Natural killer cell (primary cell): ENCODE data around the gene SUMF1. TPM values are rescaled to one million over a fixed set of nuclear protein-coding genes. Genes with fewer than 3 reads are reported as not detected.

Experiments
- ATAC-seq, 3 donors: fragments of 150-1000 bp in 2 of 3; fragments of 200-7000 bp in 1 of 3; cut with Tn5 transposase; 1 replicate in 1 of 3; 2 replicates in 2 of 3; pipeline ENCODE4 v1.10.0; 2021; ENCODE audit warnings: mild to moderate bottlenecking in 2 of 3, moderate library complexity in 2 of 3
- DNase-seq, 2 donors: peaks; one replicate each; pipeline versions ENCODE4 v3.0.0 to v3.0.0-alpha.2; 2013 to 2021; ENCODE audit warnings: mixed read lengths in 1 of 2
- H3K27ac ChIP-seq: one replicate; pipeline ENCODE4 v1.5.1; 2013; ENCODE audit warnings: mild to moderate bottlenecking, low read length
- H3K27me3 ChIP-seq: one replicate; pipeline ENCODE4 v1.6.1; 2013; ENCODE audit warnings: low read length; ENCODE audit not compliant: control insufficient read depth, insufficient read depth
- H3K36me3 ChIP-seq: one replicate; pipeline ENCODE4 v1.6.1; 2013; ENCODE audit warnings: low read length; ENCODE audit not compliant: control insufficient read depth, insufficient read depth
- H3K4me1 ChIP-seq: one replicate; pipeline ENCODE4 v1.6.1; 2013; ENCODE audit warnings: low read length; ENCODE audit not compliant: control insufficient read depth, insufficient read depth
- H3K4me3 ChIP-seq: one replicate; pipeline ENCODE4 v1.5.1; 2013; ENCODE audit warnings: low read length
- H3K9me3 ChIP-seq: one replicate; pipeline ENCODE4 v1.6.1; 2013; ENCODE audit warnings: low read length; ENCODE audit not compliant: control insufficient read depth, insufficient read depth
- H3K27ac Mint-ChIP-seq, 2 donors: one replicate each; pipeline ENCODE4 v1.8.0; 2022; ENCODE audit warnings: mild to moderate bottlenecking in 2 of 2, mixed read lengths in 2 of 2, moderate library complexity in 1 of 2
- H3K27me3 Mint-ChIP-seq, 2 donors: one replicate each; pipeline ENCODE4 v1.8.0; 2022; ENCODE audit warnings: low read depth in 2 of 2, mixed read lengths in 2 of 2
- H3K36me3 Mint-ChIP-seq: one replicate; pipeline ENCODE4 v1.8.0; 2022; ENCODE audit warnings: mixed read lengths
- H3K4me1 Mint-ChIP-seq, 2 donors: one replicate each; pipeline ENCODE4 v1.8.0; 2022; ENCODE audit warnings: mixed read lengths in 2 of 2
- H3K4me3 Mint-ChIP-seq: one replicate; pipeline ENCODE4 v1.8.0; 2022; ENCODE audit warnings: mild to moderate bottlenecking, moderate library complexity, mixed read lengths
- H3K9me3 Mint-ChIP-seq, 2 donors: one replicate each; pipeline ENCODE4 v1.8.0; 2022; ENCODE audit warnings: mixed read lengths in 2 of 2
- CTCF ChIP-seq: fragments of 200-600 bp; IDR thresholded peaks from one replicate; pipeline ENCODE4 v1.8.0; 2022; ENCODE audit warnings: antibody characterized with exemption
- WGBS: methylation state at CpG from one replicate; pipeline ENCODE4 v1.1.7; 2013; ENCODE audit warnings: missing lambda C conversion rate; ENCODE audit not compliant: insufficient coverage; 5-methylcytosine and 5-hydroxymethylcytosine counted together
- intact Hi-C: fragments of 100-400 bp; cut with micrococcal nuclease; formaldehyde crosslinking; loops from one replicate; pipeline ENCODE4 v1.14.2; 2022
- total RNA-seq, 4 donors: library from RNA; stranded (reverse); fragments of 120-200 nt in 1 of 4; gene quantifications; one replicate each; pipeline versions ENCODE4 v1.2.3 to v1.2.4, GENCODE V29; 2013 to 2022

SUMF1 gene
- total RNA-seq, 3 donors from 2014 or later (not counting 1 experiment from before 2014, with no cell fraction given), result 16.3 to 19.8 (median 19.3) TPM

- Histone ChIP-seq H3K4me1 (no peaks in the 10 kb centered on the region), H3K27ac (no peak overlapping the region), H3K4me3 (no peak overlapping the region), H3K27me3 (no peaks in the 10 kb centered on the region), H3K36me3 (peaks cover 27% of the 10 kb centered on the region), H3K9me3 (no peaks in the 10 kb centered on the region)
- H3K4me3 Mint-ChIP-seq, result no peak overlapping the region
- no peaks in the 10 kb centered on the region for H3K9me3 Mint-ChIP-seq
- intact Hi-C loops, result no loop called here
- H3K27ac Mint-ChIP-seq, result no peak overlapping the region
- TF ChIP-seq CTCF, result no peak
- H3K36me3 Mint-ChIP-seq, result peaks cover 5% of the 10 kb centered on the region
- H3K27me3 Mint-ChIP-seq, result no peaks in the 10 kb centered on the region
- 93% methylated on average over 3 of the region's 5 CpGs for WGBS
- ATAC-seq (no peak), DNase-seq (no peak)
- no peaks in the 10 kb centered on the region for H3K4me1 Mint-ChIP-seq
Observed at GRCh38 chr3:4449043-4449805, 17.8 kb downstream of the SUMF1 start.

- H3K27me3 Mint-ChIP-seq, result no peaks in the 10 kb centered on the region
- H3K36me3 ChIP-seq, result peaks cover 27% of the 10 kb centered on the region
- no peak for TF ChIP-seq CTCF
Observed at GRCh38 chr3:4448187-4448586, 18.9 kb downstream of the SUMF1 start.

GRCh38 chr3:4447295-4447999, 19.6 kb downstream of the SUMF1 start:
- peaks cover 12% of the 10 kb centered on the region for H3K36me3 Mint-ChIP-seq

More at GRCh38 chr3:4448187-4448586, 18.9 kb downstream of the SUMF1 start:
- Histone ChIP-seq H3K27ac (no peak overlapping the region), H3K4me1 (no peaks in the 10 kb centered on the region), H3K9me3 (no peaks in the 10 kb centered on the region), H3K4me3 (no peak overlapping the region), H3K27me3 (no peaks in the 10 kb centered on the region)
- Mint-ChIP-seq H3K36me3 (peaks cover 9% of the 10 kb centered on the region), H3K27ac (no peak overlapping the region), H3K4me1 (no peaks in the 10 kb centered on the region), H3K9me3 (no peaks in the 10 kb centered on the region), H3K4me3 (no peak overlapping the region)
- ATAC-seq (no peak), DNase-seq (no peak)
- WGBS, result 95% methylated on average over 6 of the region's 6 CpGs
- intact Hi-C loops, result no loop called here

More at GRCh38 chr3:4447295-4447999, 19.6 kb downstream of the SUMF1 start:
- Histone ChIP-seq H3K9me3 (no peaks in the 10 kb centered on the region), H3K36me3 (peaks cover 26% of the 10 kb centered on the region), H3K27ac (no peak overlapping the region), H3K27me3 (no peaks in the 10 kb centered on the region), H3K4me3 (no peak overlapping the region), H3K4me1 (no peaks in the 10 kb centered on the region)
- WGBS, result 93% methylated on average over 2 of the region's 3 CpGs
- ATAC-seq, result no peak
- Mint-ChIP-seq H3K4me3 (no peak overlapping the region), H3K9me3 (no peaks in the 10 kb centered on the region), H3K4me1 (no peaks in the 10 kb centered on the region), H3K27me3 (no peaks in the 10 kb centered on the region), H3K27ac (no peak overlapping the region)
- intact Hi-C loops, result no loop called here
- no peak for TF ChIP-seq CTCF
- no peak for DNase-seq
